BJ (cell line): ENCODE results near the gene ATXN7L2. TPM values are rescaled to one million over a fixed set of nuclear protein-coding genes. Genes with fewer than 3 reads are reported as not detected.

Source experiments
- CTCF ChIA-PET: fragments of 350-600 bp; formaldehyde crosslinking; extraction: SDS; loops from one replicate; lab custom pipeline; 2021; ENCODE audit warnings: antibody characterized with exemption, inconsistent platforms; lab: Yijun Ruan, JAX
- POLR2A ChIA-PET: fragments of 300-600 bp; sonication (Branson Sonifier 250); formaldehyde crosslinking; extraction: SDS; loops from one replicate; lab custom pipeline; 2021; ENCODE audit warnings: antibody characterized with exemption; lab: Charles Lee
- DNase-seq: peaks from one replicate; pipeline ENCODE4 v3.0.0-alpha.2; 2011; ENCODE audit warnings: low read depth
- H3K27me3 ChIP-seq: 2 replicates; pipeline ENCODE4 v1.6.0; 2011; ENCODE audit warnings: low read length; ENCODE audit not compliant: control insufficient read depth, insufficient read depth
- H3K36me3 ChIP-seq: 2 replicates; pipeline ENCODE4 v1.5.1; 2011; ENCODE audit warnings: low read length; ENCODE audit not compliant: control insufficient read depth, insufficient read depth
- H3K4me3 ChIP-seq: 2 replicates; pipeline ENCODE4 v1.5.1; 2011; ENCODE audit warnings: low read depth, mild to moderate bottlenecking, control low read depth, low read length
- polyA plus RNA-seq: library from polyadenylated mRNA; depleted of rRNA; stranded (reverse); fragments of >200 nt; gene quantifications from 2 replicates; pipeline ENCODE4 v1.2.3, GENCODE V29; 2011
- TF ChIP-seq, protein P1 (sequence below): IDR thresholded peaks from 2 replicates; pipeline ENCODE4 v1.5.1; 2011; ENCODE audit warnings: low read depth, mild to moderate bottlenecking, control low read depth, inconsistent platforms, low read length, moderate library complexity; ENCODE audit not compliant: insufficient read depth

ATXN7L2 gene
- polyA plus RNA-seq, 1 experiment, result 8.7 TPM

DNA sequence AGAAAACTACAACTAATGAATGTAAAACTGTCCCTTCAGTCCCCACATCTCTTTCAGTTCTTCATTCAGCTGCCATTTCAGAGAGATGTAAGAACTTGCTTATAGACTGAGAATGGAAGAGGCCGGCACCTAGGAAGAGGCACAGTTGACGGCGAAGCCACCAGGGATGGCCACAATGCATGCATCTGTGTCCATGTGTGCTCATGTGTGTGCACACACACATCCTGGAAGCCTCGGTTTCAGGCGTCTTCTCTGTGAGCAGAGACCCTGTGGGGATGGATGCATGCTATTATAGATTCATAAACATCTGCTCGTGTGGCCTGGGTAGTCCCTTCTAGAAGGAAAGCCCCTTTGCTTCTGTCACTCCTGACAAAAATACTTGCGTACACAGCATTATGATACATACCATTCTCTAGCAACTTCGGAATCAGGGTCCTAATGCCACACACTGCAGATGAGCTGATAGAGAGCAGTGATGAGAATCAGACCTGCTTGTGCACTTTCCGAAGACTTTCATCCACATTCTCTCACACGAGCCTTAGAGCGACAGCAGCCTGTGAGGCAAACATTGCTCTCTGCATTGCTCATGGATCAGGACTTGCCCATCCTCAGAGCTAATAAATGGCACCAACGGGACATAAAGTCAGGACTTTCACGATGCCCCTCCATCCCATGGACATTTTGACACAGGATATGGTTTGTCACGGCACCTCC is 43.5 kb downstream of the ATXN7L2 start:
- TF ChIP-seq, protein P1, sequence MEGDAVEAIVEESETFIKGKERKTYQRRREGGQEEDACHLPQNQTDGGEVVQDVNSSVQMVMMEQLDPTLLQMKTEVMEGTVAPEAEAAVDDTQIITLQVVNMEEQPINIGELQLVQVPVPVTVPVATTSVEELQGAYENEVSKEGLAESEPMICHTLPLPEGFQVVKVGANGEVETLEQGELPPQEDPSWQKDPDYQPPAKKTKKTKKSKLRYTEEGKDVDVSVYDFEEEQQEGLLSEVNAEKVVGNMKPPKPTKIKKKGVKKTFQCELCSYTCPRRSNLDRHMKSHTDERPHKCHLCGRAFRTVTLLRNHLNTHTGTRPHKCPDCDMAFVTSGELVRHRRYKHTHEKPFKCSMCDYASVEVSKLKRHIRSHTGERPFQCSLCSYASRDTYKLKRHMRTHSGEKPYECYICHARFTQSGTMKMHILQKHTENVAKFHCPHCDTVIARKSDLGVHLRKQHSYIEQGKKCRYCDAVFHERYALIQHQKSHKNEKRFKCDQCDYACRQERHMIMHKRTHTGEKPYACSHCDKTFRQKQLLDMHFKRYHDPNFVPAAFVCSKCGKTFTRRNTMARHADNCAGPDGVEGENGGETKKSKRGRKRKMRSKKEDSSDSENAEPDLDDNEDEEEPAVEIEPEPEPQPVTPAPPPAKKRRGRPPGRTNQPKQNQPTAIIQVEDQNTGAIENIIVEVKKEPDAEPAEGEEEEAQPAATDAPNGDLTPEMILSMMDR, result no peak
- CTCF ChIA-PET, result interaction anchor here (26.3 kb wide), 1 partner anchor 29 kb away, joined by 1371 read pairs; the partner anchor contains the start of genes AMIGO1, ATXN7L2 and CYB561D1
- POLR2A ChIA-PET, result no interaction called here
- Histone ChIP-seq H3K27me3 (no peaks in the 10 kb centered on the region), H3K36me3 (no peaks in the 10 kb centered on the region), H3K4me3 (no peak overlapping the region)
- no peak for DNase-seq

DNA sequence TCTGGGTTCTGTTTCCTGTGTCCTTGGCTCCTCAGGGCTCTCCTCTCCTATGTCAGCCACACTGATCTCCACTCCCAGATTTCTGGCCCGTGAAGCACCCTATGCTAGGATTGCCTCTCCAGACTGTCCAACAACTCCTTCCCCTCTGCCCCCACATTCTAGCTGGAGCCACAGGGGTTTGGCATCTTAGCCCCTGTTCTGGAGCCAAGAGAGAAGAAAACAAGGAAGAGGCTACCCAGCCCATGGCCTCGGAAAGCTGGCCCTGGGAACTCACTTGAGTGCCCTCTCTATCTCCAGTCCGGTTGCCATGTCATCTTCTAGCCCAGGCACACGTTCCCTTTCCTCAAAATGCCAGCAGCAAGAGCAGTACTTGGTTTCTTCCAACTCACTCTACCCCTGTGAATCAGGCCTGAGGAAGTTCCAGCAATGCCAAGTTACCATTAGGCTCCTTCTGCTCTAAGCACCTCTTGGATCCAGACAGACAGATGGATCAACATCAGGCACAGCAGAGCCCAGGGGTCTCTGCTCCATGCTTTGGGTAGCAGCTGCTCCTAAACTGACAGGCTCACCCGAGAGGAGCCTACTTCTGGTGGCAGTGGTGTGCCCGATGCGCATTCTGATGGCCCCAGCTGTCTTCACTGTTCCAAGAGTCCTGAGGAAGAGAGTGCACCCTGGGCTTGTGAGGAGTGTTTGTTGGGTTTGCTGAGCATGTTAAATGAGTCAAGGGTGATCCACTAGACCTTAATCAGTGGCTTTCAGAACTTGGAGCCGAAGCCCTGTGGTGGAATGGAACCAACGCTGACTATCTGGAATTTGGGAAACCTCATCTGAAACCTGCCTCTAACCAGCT is 44.4 kb downstream of the ATXN7L2 start:
- Histone ChIP-seq H3K36me3 (no peaks in the 10 kb centered on the region), H3K4me3 (no peak overlapping the region), H3K27me3 (no peaks in the 10 kb centered on the region)
- DNase-seq, result no peak
- ChIA-PET POLR2A (no interaction called here), CTCF (interaction anchor here (1.1 to 26.3 kb wide), 4 partner anchors 8 to 102 kb away, joined by 3 to 1371 read pairs (median 6); partner anchors contain the start of genes AMIGO1, ATXN7L2, CYB561D1 and SYPL2)
- TF ChIP-seq, protein P1, result no peak

DNA sequence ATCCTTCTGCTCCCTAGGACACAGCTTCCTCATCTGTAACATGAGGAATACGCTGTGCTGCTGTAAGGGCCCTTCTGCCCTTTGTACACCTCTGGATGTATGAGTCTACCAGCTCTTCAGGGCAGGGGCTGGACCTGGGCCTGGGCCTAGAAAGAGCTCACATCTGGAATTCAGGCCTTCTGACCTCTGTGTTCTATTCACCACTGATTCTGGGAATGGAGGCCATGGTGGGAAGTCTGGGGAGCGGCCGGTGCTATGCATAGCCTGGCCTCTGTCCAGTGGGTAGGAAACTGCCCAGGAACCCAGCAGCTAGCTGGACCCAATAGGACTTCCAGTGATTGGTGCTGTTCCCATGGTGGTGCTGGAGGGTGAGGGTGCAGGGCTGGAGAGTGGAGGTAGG is 45.0 kb downstream of the ATXN7L2 start:
- CTCF ChIA-PET, result interaction anchor here (1.1 to 26.3 kb wide), 5 partner anchors 9 to 265 kb away, joined by 3 to 1371 read pairs (median 4); partner anchors contain the start of genes AMIGO1, ATXN7L2, CYB561D1 and SYPL2

DNA sequence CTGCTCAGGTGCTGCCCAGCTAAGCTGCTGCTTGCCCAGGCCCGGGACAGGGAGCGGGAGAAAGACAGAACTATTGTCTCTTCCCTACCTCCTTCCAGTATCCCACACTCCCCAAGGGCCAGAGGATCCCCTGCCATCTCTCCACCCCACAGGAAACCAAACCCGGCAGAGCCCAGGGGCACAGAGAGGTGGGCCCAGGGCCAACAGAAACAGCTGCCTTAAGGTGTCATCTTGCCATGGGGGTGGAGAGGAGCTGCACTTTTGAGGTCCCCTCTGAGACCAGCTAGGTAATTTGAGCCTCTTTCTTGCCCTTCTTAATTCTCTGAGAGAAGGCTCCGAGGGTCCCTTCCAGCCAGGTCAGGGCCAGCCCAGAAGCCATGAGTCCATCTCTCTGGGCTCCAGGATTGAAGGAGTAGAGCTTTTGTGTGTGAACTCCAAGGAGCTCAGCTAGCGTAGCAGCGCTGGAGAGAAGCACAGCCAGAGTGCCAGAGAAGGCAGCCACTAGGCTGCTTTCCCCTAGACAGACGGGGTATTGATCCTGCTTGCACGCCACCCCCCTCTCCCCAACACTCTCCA is 46.3 kb downstream of the ATXN7L2 start:
- TF ChIP-seq, protein P1, result no peak
- H3K36me3 ChIP-seq, result no peaks in the 10 kb centered on the region
- no peaks in the 10 kb centered on the region for H3K27me3 ChIP-seq
- ChIA-PET POLR2A (no interaction called here), CTCF (interaction anchor here (0.8 to 26.3 kb wide), 13 partner anchors 8 to 266 kb away, joined by 3 to 1371 read pairs (median 5); partner anchors contain the start of genes AMIGO1, ATXN7L2, CYB561D1 and GPR61)
- DNase-seq, result no peak
- H3K4me3 ChIP-seq, result no peak overlapping the region

More for the DNA sequence above, 45.0 kb downstream of the ATXN7L2 start:
- POLR2A ChIA-PET, result interaction anchor here (0.5 kb wide), 1 partner anchor 95 kb away, joined by 3 read pairs; no protein-coding TSS in a partner anchor
- Histone ChIP-seq H3K4me3 (no peak overlapping the region), H3K27me3 (no peaks in the 10 kb centered on the region), H3K36me3 (no peaks in the 10 kb centered on the region)
- DNase-seq, result no peak
- TF ChIP-seq, protein P1, result no peak
